ENCODE measurements around the gene ABCA2. TPM values are rescaled to one million over a fixed set of nuclear protein-coding genes. Genes with fewer than 3 reads are reported as not detected.

ABCA2 gene
- total RNA-seq, 4 donors from 2014 or later, result 15.4 to 31.5 (median 25.9) TPM

DNA sequence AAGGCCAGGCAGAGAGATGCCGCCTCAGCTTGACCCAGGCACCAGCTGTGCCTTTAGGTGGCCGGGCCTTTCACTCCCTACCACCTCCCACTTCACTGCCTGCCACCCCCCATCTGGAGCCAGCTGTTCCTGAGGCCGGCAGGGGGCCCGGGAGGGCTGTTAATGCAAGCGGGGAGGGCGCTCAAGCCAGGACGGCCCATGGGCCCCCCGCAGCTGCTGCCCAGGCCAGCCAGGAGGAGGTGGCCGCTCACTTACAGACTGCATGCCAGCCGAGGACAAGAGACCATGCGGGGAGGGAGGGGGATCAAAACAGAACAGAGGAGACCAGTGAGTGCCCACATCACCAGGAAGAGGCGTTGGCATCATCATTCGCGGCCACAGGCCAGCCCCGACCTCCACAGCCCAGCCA lies 4.5 kb downstream of the ABCA2 start:
- TF ChIP-seq, protein P1, sequence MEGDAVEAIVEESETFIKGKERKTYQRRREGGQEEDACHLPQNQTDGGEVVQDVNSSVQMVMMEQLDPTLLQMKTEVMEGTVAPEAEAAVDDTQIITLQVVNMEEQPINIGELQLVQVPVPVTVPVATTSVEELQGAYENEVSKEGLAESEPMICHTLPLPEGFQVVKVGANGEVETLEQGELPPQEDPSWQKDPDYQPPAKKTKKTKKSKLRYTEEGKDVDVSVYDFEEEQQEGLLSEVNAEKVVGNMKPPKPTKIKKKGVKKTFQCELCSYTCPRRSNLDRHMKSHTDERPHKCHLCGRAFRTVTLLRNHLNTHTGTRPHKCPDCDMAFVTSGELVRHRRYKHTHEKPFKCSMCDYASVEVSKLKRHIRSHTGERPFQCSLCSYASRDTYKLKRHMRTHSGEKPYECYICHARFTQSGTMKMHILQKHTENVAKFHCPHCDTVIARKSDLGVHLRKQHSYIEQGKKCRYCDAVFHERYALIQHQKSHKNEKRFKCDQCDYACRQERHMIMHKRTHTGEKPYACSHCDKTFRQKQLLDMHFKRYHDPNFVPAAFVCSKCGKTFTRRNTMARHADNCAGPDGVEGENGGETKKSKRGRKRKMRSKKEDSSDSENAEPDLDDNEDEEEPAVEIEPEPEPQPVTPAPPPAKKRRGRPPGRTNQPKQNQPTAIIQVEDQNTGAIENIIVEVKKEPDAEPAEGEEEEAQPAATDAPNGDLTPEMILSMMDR (IDR thresholded peaks at IDR 0.05), result no peak
- ATAC-seq (ENCODE audit: low FRiP score), result no peak
- no peak for DNase-seq (ENCODE audit: low spot score)

GRCh38 chr9:137023157-137023556 lies 4.9 kb downstream of the ABCA2 start:
- ATAC-seq (ENCODE audit: low FRiP score), result no peak
- TF ChIP-seq, protein P1 (IDR thresholded peaks at IDR 0.05), result no peak
- no peak for DNase-seq (ENCODE audit: low spot score)

DNA sequence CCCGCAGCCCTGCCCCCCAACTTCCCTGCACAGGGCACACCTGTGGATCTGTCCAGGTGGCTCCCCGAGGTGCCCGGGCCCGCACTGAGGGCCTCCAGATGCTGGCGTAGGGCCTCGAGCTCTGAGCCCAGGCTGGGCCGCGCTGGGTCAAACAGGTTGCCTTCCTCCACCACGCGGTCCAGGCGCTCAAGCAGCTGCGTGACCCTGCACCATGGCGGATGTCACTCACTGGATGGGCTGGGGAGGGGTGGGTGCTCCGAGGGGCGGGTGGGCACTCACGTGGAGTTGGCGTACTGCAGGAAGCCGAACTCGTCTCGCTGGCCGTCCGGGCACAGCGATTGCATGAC lies 5.4 kb downstream of the ABCA2 start:
- DNase-seq (ENCODE audit: low spot score) (no peak), ATAC-seq (ENCODE audit: low FRiP score) (no peak)
- TF ChIP-seq, protein P1 (IDR thresholded peaks at IDR 0.05), result no peak

- TF ChIP-seq, protein P1 (IDR thresholded peaks at IDR 0.05), result no peak
- ATAC-seq (ENCODE audit: low FRiP score), result no peak
- no peak for DNase-seq (ENCODE audit: low spot score)
These were observed 5.9 kb downstream of the ABCA2 start for GRCh38 chr9:137021979-137022661.

DNA sequence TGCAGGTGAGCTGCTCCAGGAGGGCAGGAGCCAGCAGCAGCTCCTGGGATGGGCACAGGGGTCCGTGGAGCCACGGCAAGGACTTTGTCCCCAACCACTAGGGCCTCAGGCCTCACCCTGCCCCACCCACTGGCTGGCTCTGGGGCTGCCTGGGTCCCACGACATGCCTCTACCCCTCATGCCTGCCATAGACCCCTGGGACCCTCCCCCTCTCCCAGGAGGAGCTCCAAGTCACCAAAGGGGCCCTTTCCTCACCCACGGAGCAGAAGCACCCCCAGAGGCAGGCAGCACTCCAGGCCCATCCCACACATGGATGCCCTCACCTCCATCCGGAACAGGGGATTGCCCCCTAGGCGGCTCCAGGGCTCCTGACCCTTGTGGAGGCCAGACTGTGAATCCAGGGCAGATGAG lies 6.5 kb downstream of the ABCA2 start:
- DNase-seq (ENCODE audit: low spot score), result no peak
- no peak for ATAC-seq (ENCODE audit: low FRiP score)
- TF ChIP-seq, protein P1 (IDR thresholded peaks at IDR 0.05), result no peak

GRCh38 chr9:137020771-137021567 lies 7.1 kb downstream of the ABCA2 start:
- DNase-seq (ENCODE audit: low spot score), result no peak
- ATAC-seq (ENCODE audit: low FRiP score), result no peak
- TF ChIP-seq, protein P1 (IDR thresholded peaks at IDR 0.05), result no peak
